DMS153 (cell line): Measurements from ENCODE around the gene TMEM69.
"Not testable (repeated sequence)": the region's sequence is repeated elsewhere in the genome, so short reads cannot be mapped to it uniquely, and the experiment has no call there.

Experiments
- DNase-seq: peaks from one replicate; lab custom pipeline; 2025; lab: John Stamatoyannopoulos, UW

The TMEM69 gene

GRCh38 chr1:45677751-45678245 lies 10.2 kb upstream of the TMEM69 start:
- DNase-seq, result no peak

GRCh38 chr1:45678489-45678888 lies 9.5 kb upstream of the TMEM69 start:
- no peak for DNase-seq

DNA sequence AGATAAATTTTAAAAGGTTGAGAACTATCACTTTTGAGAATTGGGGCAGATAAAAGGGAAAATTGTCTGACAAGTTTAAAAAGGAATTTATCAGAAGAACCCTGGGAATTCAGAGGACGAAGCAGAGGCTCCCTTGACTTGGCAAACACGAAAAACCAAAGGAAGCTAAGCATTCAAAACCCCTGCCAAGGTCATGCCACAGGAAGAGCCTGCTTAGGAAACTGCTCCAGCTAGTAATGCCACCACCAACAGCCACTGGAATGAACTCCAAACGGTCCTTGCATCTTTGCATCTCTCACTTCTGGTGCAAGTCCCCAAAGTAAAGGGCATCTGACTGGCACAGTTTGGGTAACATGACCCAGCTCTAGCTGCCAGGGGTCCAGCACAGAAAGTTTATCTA lies 8.9 kb upstream of the TMEM69 start:
- DNase-seq, result no peak

GRCh38 chr1:45682942-45683341 lies 5.0 kb upstream of the TMEM69 start:
- no peak for DNase-seq

DNA sequence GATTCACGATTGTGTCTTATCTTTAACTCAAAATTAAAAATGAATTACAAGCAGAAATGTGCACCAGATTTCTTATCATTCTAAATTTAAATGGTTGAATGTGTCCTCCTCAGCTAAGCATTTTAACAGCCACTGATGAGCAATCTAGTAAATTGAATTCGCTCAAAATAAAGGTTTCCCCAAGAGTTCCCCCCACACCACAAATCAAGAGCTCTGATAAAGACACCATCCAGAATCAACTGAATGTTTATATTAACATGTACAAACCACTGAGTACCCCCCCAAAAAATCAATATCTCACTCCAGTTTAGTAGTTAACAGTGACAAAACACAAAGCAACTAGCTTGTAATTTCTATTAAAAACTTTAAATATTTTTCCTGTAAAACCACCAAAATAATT lies 3.6 kb upstream of the TMEM69 start:
- no peak for DNase-seq

GRCh38 chr1:45685308-45686014 lies 2.5 kb upstream of the TMEM69 start:
- DNase-seq, result no peak

GRCh38 chr1:45686015-45686287 lies 2.0 kb upstream of the TMEM69 start:
- DNase-seq, result peak; percentile 38

DNA sequence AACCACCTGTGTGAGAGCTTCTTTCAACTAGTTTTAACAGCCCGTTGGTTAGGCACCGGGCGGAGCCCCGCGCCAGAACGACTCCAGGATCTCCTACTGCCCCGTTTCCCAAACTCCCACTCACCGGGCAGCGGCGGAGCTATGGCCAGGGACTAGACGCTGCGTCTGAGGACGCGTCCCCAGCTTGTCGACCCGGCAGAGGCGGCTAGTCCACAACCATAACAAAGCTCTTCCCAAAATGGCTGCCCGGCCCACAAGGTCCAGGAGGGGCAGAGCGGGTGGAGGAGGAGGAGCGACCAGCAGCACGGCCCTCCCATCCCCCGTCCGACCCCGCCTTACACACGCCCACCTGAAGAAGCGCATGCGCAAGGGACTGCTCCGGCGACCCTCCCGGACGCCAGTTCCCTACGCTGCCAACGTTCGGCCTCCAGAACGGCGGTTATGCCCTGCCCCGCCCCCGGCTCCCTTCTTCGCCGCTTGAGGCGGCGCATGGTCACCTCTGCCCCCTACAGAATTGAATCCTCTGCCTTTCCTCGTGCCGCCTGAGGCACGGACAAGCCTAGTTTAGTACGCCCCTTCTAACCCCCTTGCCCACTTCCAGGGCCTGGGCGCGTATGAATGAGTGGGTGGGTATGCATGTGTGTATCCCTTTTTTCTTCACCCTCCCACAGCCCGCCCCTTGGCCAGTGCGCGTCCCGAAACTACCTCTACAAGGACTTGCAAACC lies 1.5 kb upstream of the TMEM69 start, which contains the start of gene GPBP1L1:
Gene GPBP1L1, minus strand, starts transcription at position 246 of the 726 bp plus-strand sequence. CDS start 27,446 bp downstream, outside the sequence.
- DNase-seq, result peak; percentile 94

DNA sequence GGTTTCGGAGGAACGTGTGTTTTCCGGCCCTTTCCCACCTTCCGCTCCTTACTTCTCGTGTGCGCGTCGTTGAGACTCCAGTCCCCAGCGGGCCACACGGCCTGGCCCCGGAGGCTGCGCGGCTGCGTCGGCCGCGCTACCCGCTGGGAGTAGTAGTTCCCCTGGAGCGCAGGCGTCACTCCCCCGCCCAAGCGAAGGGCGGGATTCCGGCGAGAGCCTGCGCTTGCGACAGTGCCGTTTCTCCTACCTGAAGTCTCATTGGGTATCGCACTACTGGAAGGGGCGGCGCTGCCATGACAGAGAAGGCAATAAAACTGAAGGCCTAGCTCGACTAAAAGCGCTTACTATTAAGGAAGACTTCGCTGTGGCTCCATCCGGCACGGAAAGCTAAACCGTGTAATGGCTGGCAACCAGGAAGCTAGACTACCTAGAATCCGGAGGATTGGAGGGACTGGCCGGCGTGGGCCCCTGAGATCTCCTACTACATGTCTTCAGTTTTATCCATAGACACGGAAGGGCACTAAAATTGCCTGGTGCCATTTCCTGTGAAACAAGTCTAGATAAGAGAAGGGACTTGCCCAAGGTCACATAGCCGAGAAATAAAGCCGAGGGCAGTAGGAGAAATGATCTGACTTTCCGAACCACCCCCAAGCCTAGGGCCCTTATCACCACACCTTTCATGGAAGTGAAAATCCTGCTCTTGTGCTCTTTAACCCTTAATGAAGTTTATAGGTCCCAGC lies 797 bp upstream of the TMEM69 start:
- DNase-seq, result peak; percentile 100

- not testable (repeated sequence) for DNase-seq
Measured at GRCh38 chr1:45693811-45694210, 5.8 kb downstream of the TMEM69 start.

- no peak for DNase-seq
Measured at GRCh38 chr1:45694823-45695222, 6.8 kb downstream of the TMEM69 start.

GRCh38 chr1:45704637-45705036 lies 16.7 kb downstream of the TMEM69 start:
- no peak for DNase-seq

GRCh38 chr1:45713711-45714110 lies 25.7 kb downstream of the TMEM69 start:
- no peak for DNase-seq

DNA sequence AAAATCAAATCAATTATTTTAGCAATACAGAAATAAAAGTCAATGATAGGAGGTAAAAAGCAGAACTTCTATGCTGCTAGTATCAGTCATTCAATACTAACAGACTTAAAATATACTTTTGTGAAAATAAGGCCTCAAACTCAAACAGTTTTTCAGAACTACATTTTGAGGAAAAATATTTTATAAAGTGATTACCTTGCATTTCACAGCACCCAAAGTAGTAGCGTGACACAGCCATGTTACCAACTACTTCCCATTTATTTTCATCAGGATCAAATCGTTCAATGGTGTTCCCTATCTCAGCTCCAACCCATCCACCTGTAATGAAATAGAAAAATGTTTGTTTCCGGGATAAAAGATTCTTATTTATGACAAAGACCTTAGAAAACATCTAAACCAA lies 28.7 kb downstream of the TMEM69 start:
- DNase-seq, result no peak

DNA sequence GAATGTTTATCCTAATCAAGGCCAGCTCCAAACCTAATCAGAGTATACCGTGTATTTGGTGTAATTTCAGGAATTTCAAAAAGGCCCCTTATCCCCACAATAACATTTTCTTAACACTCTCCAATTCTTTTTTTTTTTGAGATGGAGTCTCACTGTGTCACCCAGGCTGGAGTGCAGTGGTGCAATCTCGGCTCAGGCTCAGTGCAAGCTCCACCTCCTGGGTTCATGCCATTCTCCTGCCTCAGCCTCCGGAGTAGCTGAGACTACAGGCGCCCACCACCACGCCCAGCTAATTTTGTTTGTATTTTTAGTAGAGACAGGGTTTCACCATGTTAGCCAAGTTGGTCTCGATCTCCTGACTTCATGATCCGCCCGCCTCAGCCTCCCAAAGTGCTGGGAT lies 29.4 kb downstream of the TMEM69 start:
- DNase-seq, result not testable (repeated sequence)

DNA sequence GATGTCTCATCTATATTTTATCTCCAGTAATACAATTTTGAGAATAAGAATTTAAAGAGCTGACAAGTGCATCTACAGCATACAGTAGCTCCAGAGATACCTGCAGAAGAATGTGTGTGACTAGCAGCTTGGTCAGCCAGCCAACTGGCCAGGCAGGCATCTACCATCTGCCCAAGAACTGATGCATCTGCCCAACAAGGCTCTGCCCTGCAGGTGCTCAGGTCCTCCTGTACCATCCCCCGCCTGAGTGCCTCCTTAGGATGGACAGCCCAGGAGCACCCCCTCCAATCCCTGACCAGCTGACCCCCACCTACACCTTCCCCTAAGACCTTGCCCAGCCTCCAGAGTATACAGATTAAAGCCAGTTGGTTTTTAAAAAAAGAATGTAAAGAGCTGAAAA lies 30.3 kb downstream of the TMEM69 start:
- no peak for DNase-seq

GRCh38 chr1:45721207-45721606 lies 33.2 kb downstream of the TMEM69 start:
- no peak for DNase-seq

GRCh38 chr1:45722809-45723208 lies 34.8 kb downstream of the TMEM69 start:
- DNase-seq, result no peak

GRCh38 chr1:45723248-45723930 lies 35.4 kb downstream of the TMEM69 start:
- no peak for DNase-seq

GRCh38 chr1:45726007-45726406 lies 38.0 kb downstream of the TMEM69 start:
- not testable (repeated sequence) for DNase-seq

DNA sequence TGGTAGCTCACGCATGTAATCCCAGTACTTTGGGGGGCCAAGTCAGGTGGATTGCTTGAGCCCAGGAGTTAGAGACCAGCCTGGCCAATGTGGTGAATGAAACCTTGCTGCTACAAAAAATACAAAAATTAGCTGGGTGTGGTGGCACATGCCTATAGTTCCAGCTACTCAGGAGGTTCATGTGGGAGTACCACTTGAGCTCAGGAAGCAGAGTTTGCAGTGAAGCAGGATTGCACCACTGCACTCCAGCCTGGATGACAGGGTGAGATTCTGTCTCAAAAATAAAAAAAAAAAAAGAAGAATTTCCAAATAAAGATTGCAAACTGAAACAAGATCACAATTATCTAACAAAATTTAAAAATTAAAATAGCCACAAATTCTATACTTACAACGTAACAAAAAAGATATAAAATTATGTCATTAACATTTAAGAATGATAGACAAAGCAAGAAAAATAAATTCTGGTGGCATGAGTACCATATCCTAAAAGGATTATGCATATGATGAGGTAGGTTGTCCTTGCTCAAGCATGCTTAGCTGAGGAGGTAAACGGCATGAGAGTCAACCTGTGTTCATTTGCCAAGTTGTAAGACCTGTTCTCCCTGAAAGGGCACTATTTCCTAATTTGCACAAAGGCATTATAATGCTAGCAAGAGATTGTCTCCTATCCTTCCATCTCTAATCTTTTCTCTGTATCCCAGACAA lies 42.2 kb downstream of the TMEM69 start:
- DNase-seq, result no peak
